ENCODE measurements around the gene RBM38. TPM values are rescaled to one million over a fixed set of nuclear protein-coding genes. Genes with fewer than 3 reads are reported as not detected.

Gene RBM38
- total and polyA plus RNA-seq, 2 of the 13 experiments (the other 11 are each of a cell fraction or from before 2014, with no cell fraction given) = 24.2 to 34.2 TPM

- TF ChIP-seq HIC2 (CRISPR knock-in tag; IDR thresholded peaks at IDR 0.05; ENCODE audit: low read depth) = no peak
- TF ChIP-seq ZNF530 (CRISPR knock-in tag; IDR thresholded peaks at IDR 0.05; ENCODE audit: low read depth) = no peak
- TF ChIP-seq NFKB2 (CRISPR knock-in tag; IDR thresholded peaks at IDR 0.05; ENCODE audit: borderline replicate concordance) = no peak
- TF ChIP-seq SNRNP70 (IDR thresholded peaks at IDR 0.05; ENCODE audit: low read depth, low read length) = no peak
Observed at GRCh38 chr20:57408536-57409233, 17.5 kb downstream of the RBM38 start (continued).

- 97% methylated on average over 16 of the region's 16 CpGs for whole genome bisulfite sequencing (ENCODE audit: low lambda C conversion rate)
- FAIRE-seq = no peak
- DNase-seq (ENCODE audit: low spot score) = no peak
- no peak overlapping the region for H3K4me2 ChIP-seq (ENCODE audit: low read depth, low read length)
- in situ Hi-C loops (cut with HindIII; ENCODE audit: extremely low pct_ligation_motif_present, low pct_unique_long_range_greater_than_20kb) (no loop called here), intact Hi-C loops (cut with micrococcal nuclease; ENCODE audit: unreplicated experiment) (no loop called here)
- H3K27ac ChIP-seq (ENCODE audit: extremely low read length, insufficient read depth, low read length) = no peak overlapping the region
- BruUV-seq (replicated peaks) = no TSS peak
- no peak for ATAC-seq
- H3K9me3 ChIP-seq (ENCODE audit: low read length) = no peaks in the 10 kb centered on the region
- 0 out of 2 replicates have a peak, but pooled peaks cover 10% of the 10 kb centered on the region for H3K4me1 ChIP-seq (ENCODE audit: insufficient read depth, low read length)
- TF ChIP-seq ATF3 (CRISPR knock-in tag; IDR thresholded peaks at IDR 0.05) = no peak
- TF ChIP-seq RBFOX2 (IDR thresholded peaks at IDR 0.05; ENCODE audit: low read depth, low read length) = 0 out of 2 replicates have a peak, but pooled peaks have one; percentile 22
- no peak for TF ChIP-seq TBL1XR1 (IDR thresholded peaks at IDR 0.05; ENCODE audit: borderline replicate concordance, low read length, partially characterized antibody)
- peak; percentile 82 for TF ChIP-seq AGO2 (optimal IDR thresholded peaks at IDR 0.05; ENCODE audit: low read depth, low read length)
- TF ChIP-seq ZC3H13 (CRISPR knock-in tag; IDR thresholded peaks at IDR 0.05) = peak; percentile 1; the same call in 1 of the 2 replicates
- no peaks in the 10 kb centered on the region; the same call in 1 of the 2 replicates for H4K20me1 ChIP-seq (ENCODE audit: insufficient read depth, low read length)
- ChIA-PET POLR2A (no interaction called here), CTCF (ENCODE audit: low intra/inter-chr PET ratio, low total read pairs) (no interaction called here)
- H2AFZ ChIP-seq (ENCODE audit: low read length) = no peak overlapping the region
- peaks cover 2 to 17% of the 10 kb centered on the region in 2 experiments; a peak in 3 of 5 replicates for H3K27me3 ChIP-seq (ENCODE audit: control insufficient read depth in 1 of 2, insufficient read depth in 2 of 2, low read length in 2 of 2)
- H3K4me3 ChIP-seq (replicated peaks in 1 of 3; ENCODE audit: insufficient read depth in 1 of 3, low read depth in 2 of 3, low read length in 3 of 3) = no peak overlapping the region
- H3K79me2 ChIP-seq (ENCODE audit: insufficient read depth, low read length) = no peaks in the 10 kb centered on the region
- H3K9ac ChIP-seq (ENCODE audit: insufficient read depth, low read depth, low read length) = no peak overlapping the region
- peaks cover 28 to 44% of the 10 kb centered on the region in 2 experiments for H3K36me3 ChIP-seq (replicated peaks in 1 of 2; ENCODE audit: control insufficient read depth in 1 of 2, insufficient read depth in 2 of 2, low read length in 2 of 2)
Observed at GRCh38 chr20:57409316-57409671, 18.1 kb downstream of the RBM38 start.
